Stimulated activated CD4-positive, alpha-beta T cell treated with anti-CD3 and anti-CD28 coated beads, Interleukin-12 subunit alpha, Interleukin-12 subunit beta, amount 100 ng/mL, for 24 hours (primary cell): Measurements from ENCODE around the gene RAB43.
A peak's percentile ranks its signal among the peaks of the same experiment; 100 is the strongest.

ENCODE experiments used
- DNase-seq, 2 experiments: peaks; one replicate each; pipeline ENCODE4 v3.0.0-alpha.2; 2020; ENCODE audit warnings: low read depth in 2 of 2

Gene RAB43

DNA sequence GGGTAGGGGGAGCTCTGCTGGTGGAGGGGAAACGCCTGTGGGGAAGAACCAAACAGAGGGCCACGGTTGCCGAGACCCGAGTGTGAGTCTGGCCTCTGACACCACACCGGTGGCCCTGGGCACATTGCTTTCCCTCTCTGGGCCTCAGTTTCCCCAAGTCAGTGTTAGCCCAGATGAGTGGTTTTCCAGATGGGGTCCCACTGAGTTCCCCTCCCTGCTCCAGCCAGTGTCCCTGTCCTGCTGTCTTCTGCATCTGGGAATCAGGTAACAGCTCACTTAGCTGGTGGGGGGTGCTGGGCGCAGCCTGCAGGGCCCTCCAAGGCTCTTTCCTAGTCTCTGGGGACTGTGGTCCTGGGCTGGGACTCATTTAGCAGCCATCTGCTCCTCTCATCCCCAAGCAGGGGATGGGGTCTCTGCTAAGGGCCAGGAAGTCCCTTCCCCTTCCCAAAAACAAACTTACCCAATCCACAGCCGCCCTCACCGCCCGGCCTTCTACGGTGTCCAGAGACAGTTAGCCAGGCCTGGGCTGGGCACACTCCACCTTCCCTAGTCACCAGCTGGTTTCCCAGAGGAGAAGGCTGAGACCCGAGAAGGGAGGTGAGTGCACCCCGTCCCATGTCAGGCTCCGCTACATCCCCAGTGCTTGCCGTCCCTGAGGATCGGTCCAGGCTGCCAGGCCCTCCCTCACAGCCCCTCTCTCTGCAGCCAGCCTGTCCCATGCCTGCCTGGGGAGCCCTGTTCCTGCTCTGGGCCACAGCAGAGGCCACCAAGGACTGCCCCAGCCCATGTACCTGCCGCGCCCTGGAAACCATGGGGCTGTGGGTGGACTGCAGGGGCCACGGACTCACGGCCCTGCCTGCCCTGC, 60.3 kb downstream of the RAB43 start:
- DNase-seq: no peak

- DNase-seq: no peak
Measured at GRCh38 chr3:129060276-129061022, 61.2 kb downstream of the RAB43 start, which contains the start of gene GP9. GP9 (plus strand) TSS chr3:129060779; CDS start chr3:129061740, 961 bp downstream.

DNA sequence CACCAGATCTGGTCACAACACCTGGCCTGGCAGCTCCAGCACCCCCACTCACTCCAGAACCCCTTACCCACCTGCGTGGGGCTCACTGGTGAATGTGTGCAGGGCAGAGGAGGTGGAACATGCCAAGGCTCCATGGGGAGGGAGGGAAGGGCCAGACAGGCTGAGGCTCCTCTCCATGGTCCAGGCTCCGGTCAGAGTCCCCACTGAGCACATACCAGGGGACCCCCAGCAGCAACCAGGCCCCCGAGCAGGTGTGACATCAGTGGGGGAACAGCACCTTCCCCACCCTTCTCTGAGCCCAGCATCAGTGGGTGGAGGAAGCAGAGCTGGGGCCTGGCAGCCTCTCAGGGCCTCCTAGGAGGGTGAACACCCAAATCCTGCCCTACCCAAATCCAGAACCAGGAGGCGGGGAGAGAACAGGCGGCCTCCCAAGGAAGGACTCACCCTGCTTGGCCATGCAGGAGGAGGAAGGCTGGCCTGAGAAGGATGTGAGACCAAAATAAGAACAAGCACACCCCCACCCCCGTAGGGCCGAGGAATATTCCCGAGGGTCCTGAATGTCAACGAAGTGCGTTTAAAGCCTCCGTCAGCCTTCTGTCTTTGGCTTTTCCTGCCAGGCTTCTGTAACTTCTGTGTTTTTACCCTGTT, 62.2 kb downstream of the RAB43 start:
- DNase-seq: no peak

GRCh38 chr3:129058441-129059200, 63.0 kb downstream of the RAB43 start:
- no peak for DNase-seq

DNA sequence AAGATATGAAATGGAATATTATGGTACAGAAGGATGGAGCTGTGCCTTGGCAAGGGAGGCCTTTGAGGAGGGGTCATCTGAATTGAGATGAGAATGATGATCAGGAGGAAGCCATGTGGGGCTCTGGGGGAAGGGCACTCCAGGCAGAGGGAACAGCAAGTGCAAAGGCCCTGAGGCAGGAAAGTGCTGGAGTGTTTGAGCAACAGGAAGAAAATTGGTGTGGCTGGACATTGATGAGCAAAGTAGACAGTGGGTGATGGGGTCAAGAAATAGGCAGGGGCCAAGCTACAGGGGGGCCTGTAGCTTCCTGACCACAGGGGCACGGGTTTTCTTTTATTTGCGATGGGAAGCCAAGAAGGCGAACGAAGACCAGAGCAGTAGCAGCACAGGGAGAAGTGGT, 64.4 kb downstream of the RAB43 start:
- DNase-seq: no peak

DNA sequence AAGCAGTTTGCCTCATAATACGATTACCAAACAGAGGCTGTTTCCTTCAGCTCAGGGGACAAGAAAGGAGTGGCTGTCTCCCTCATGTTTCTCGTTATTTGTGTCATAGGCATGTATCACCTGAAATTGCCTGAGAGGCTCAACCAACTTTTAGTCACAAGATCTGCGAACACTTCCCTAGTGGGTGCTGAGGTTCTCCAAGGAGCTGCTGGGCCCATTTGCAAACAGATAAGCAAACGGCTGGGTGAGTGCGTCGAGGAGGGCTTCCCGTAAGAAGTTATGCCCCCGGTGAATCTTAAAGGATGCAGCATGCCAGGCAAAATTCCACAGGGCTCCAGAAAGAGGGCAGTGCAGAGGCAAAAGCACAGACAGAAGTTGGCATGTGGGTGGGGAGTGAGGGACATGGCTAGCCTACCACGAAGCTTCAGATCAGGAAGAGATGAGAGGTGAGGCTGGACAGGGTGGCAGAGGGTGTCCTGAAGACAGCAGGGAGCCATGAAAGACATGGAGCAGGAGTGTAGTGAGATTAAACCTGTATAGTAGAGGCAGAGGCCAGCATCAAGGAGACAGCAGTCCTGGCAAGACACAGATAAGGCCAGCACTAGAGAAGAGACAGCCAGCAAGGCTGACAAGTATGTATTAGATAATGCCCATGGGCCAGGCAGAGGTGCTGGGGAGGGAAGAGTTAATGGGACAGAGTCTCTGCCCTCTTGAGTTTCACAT, 65.0 kb downstream of the RAB43 start:
- DNase-seq: no peak

GRCh38 chr3:129054605-129055104, 66.9 kb downstream of the RAB43 start:
- no peak for DNase-seq

DNA sequence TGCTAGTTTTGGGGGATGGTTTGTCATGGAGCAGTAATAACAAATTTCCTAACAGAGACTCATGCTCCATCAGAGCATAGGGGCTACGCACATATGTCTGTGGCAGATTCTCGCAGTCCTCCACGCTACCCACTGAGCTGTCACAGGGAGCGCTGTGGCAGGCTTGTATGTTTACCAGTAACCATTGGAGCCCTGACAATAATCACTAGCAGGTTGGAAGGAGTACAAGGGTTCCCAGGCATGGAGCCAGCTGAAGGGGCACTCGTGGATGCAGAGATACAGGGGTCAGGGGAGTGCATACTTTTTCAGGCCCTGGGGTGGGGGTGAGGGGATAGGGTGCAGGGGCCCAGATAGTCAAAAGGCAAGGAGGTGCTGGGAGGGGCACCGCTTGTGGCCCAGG, 68.9 kb downstream of the RAB43 start:
- no peak for DNase-seq

GRCh38 chr3:129051871-129052340, 69.7 kb downstream of the RAB43 start:
- DNase-seq: no peak

GRCh38 chr3:129050556-129051295, 70.9 kb downstream of the RAB43 start:
- no peak for DNase-seq

- DNase-seq: no peak
Measured at GRCh38 chr3:129047553-129047839, 74.1 kb downstream of the RAB43 start.

GRCh38 chr3:129046732-129047552, 74.7 kb downstream of the RAB43 start:
- no peak for DNase-seq

GRCh38 chr3:129046037-129046731, 75.4 kb downstream of the RAB43 start:
- no peak for DNase-seq

DNA sequence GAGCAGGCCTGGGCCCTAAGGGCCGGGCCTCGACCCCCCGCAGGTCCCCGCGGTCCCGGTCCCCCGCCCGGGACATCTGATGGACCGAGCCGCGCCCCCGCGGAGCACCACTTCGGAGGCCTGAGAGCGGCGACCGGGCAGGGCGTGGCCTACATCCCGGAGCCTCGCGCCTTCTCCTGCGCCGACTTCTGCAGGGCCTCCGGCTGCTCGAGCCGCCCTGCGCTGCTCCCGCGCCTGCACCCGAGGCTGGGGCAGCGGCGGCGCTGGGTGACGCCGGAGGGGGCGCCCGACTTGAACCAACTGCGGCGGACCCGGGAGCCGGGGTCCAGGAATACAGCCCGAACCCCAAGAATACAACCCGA, 75.9 kb downstream of the RAB43 start:
- DNase-seq: peak in 1 of 2 experiments; percentile 36

DNA sequence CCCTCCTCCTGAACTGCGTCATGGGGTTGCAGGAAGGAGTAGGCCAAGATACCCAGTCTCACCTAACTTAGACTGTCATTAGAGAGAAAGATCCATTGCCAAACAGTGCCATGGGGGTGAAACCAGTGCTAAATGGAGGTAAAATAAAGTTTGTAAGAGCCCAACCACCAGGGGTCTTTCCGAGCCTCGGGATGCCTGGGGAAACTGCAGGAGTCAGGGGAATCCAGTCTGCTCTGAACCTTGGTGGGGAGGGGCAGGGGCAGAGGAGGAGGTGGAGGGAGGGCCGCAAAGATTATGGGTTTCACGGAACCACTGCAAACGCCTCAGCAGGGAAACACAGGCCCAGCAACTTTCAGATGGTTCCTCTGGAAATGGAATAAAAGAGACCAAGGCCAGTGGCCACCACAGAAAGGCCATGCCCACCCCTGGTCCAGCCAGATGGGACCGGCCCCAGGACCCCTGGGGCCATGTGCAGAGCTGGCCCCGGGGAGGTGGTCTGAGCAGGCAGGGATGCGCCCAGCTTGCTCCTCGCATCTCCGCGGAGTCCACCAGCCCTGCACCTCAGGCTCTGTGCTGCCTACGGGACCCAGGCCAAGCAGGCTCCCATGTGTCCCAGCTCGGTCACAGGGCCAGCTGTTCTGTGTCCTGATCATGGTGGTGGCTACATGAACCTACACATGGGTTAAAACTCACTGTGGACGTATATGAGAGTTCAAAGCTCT, 80.9 kb downstream of the RAB43 start:
- DNase-seq: no peak

DNA sequence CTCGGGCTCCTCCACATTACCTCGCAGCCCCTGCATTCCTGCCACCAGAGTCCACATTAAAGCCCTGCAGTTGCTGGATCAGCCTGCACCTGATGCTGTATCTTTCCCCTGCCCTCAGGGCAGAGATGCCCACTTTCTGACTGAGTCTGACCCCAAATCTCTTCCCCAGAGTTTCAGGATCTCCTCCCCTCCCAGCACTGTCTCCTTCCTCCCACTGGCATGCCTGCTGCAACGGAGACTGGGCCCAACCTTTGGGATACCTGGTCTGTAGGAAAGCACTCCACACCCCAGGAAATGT, 81.6 kb downstream of the RAB43 start:
- DNase-seq: no peak

DNA sequence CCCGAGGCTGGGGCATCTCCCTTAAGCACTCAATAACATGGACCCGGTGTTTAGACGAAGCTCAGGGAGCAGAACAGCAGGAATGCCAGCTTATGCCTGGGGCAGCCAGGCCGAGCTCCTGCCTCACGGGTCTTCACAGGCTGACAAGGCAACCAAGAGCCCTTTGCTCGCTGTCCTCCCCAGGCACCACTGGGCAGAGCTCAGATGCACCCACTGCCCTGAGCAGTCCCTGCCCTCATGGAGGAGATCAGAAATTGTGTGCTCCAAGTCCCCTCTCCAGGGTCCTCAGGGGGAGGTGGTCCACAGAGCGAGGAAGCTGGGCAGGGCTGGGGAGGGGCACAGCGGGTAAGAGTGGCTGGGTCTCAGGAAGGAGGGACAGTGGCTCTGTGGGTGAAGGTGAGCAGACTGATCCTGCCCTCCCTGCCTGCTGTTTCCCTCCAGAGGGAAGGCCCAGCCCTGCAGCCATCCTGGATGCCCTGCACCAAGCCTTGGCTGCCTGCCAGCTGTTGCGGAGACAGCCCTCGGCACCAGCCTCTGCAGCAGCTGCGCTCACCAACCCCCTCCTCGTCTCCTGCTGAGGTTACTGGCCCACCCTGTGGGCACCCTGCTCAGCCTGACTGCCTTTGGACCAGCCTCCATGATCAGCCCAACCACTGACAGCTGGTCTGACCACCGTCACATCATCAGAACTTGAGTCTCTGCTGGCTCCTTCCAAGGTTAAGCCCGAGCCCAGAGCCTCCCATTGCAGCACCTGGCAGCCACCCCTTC, 82.1 kb downstream of the RAB43 start:
- no peak for DNase-seq
